Endothelial cell of umbilical vein (primary cell): ENCODE results near the gene SUPV3L1.
"Not testable (repeated sequence)": the region's sequence is repeated elsewhere in the genome, so short reads cannot be mapped to it uniquely, and the experiment has no call there.

Experiments
- EZH2 ChIP-seq: IDR thresholded peaks from 2 replicates; pipeline ENCODE4 v1.6.1; 2012; ENCODE audit warnings: borderline replicate concordance, low read depth, mild to moderate bottlenecking, moderate library complexity, low read length, inconsistent platforms; ENCODE audit not compliant: severe bottlenecking
- FOS ChIP-seq: IDR thresholded peaks from 2 replicates; pipeline ENCODE4 v1.6.1; 2011; ENCODE audit warnings: mild to moderate bottlenecking, low read length, moderate library complexity, borderline replicate concordance; ENCODE audit not compliant: insufficient read depth
- MYC ChIP-seq: IDR thresholded peaks from one replicate; pipeline ENCODE4 v1.6.1; 2011; ENCODE audit warnings: mild to moderate bottlenecking, low read depth, low read length
- POLR2A ChIP-seq: IDR thresholded peaks from 2 replicates; pipeline ENCODE4 v1.6.1; 2012; ENCODE audit warnings: low read depth, mild to moderate bottlenecking, control low read depth, low read length
- POLR2AphosphoS5 ChIP-seq: IDR thresholded peaks from 2 replicates; pipeline ENCODE4 v1.6.1; 2012; ENCODE audit warnings: low read depth, mild to moderate bottlenecking, control low read depth, low read length, moderate library complexity; ENCODE audit not compliant: insufficient read depth
- TF ChIP-seq, protein P1 (sequence below), 2 donors: IDR thresholded peaks; 1 replicate in 1 of 2; 2 replicates in 1 of 2; pipeline ENCODE4 v1.5.1; 2011; ENCODE audit warnings: low read length in 2 of 2, mild to moderate bottlenecking in 2 of 2, moderate library complexity in 2 of 2, control low read depth in 1 of 2, inconsistent platforms in 1 of 2, low read depth in 1 of 2; ENCODE audit not compliant: insufficient read depth in 1 of 2; ENCODE audit errors: extremely low read depth in 1 of 2

DNA sequence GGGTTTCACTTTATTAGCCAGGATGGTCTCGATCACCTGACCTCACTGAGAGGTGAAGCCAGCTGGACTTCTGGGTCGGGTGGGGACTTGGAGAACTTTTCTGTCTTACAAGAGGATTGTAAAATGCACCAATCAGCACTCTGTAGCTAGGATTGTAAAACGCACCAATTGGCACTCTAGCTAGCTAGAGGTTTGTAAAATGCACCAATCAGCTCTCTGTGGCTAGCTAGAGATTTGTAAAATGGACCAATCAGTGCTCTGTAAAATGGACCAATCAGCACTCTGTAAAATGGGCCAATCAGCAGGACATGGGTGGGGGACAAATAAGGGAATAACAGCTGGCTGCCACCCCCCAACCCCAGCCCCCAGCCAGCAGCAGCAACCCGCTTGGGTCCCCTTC is 4.7 kb upstream of the SUPV3L1 start:
- TF ChIP-seq POLR2AphosphoS5, FOS, POLR2A, EZH2, MYC: not testable (repeated sequence)
- TF ChIP-seq, protein P1, sequence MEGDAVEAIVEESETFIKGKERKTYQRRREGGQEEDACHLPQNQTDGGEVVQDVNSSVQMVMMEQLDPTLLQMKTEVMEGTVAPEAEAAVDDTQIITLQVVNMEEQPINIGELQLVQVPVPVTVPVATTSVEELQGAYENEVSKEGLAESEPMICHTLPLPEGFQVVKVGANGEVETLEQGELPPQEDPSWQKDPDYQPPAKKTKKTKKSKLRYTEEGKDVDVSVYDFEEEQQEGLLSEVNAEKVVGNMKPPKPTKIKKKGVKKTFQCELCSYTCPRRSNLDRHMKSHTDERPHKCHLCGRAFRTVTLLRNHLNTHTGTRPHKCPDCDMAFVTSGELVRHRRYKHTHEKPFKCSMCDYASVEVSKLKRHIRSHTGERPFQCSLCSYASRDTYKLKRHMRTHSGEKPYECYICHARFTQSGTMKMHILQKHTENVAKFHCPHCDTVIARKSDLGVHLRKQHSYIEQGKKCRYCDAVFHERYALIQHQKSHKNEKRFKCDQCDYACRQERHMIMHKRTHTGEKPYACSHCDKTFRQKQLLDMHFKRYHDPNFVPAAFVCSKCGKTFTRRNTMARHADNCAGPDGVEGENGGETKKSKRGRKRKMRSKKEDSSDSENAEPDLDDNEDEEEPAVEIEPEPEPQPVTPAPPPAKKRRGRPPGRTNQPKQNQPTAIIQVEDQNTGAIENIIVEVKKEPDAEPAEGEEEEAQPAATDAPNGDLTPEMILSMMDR (IDR thresholded peaks at IDR 0.05; ENCODE audit: extremely low read depth in 1 of 2, insufficient read depth in 1 of 2, low read depth in 1 of 2, low read length in 2 of 2) = not testable (repeated sequence)
